Activated CD8-positive, alpha-beta T cell treated with anti-CD3 and anti-CD28 coated beads for 36 hours (primary cell): ENCODE measurements around the gene SYCN. TPM values are rescaled to one million over a fixed set of nuclear protein-coding genes. Genes with fewer than 3 reads are reported as not detected.
"Not testable (repeated sequence)": the region's sequence is repeated elsewhere in the genome, so short reads cannot be mapped to it uniquely, and the experiment has no call there.

Experiments
- ATAC-seq: fragments of 200-7000 bp; cut with Tn5 transposase; one replicate; pipeline ENCODE4 v1.10.0; 2021; ENCODE audit warnings: mild to moderate bottlenecking, moderate library complexity
- CTCF ChIA-PET: fragments of 350-600 bp; sonication (Branson Sonifier 250); formaldehyde crosslinking; loops from one replicate; lab custom pipeline; 2021; ENCODE audit warnings: antibody characterized with exemption; lab: Charles Lee
- POLR2A ChIA-PET: fragments of 350-600 bp; sonication (Branson Sonifier 250); formaldehyde crosslinking; loops from one replicate; lab custom pipeline; 2021; ENCODE audit warnings: antibody characterized with exemption; lab: Charles Lee
- DNase-seq: peaks from one replicate; pipeline ENCODE4 v3.0.0-alpha.2; 2020
- H3K27ac Mint-ChIP-seq: one replicate; pipeline ENCODE4 v1.8.0; 2021; ENCODE audit warnings: mild to moderate bottlenecking, mixed read lengths
- H3K27me3 Mint-ChIP-seq: one replicate; pipeline ENCODE4 v1.8.0; 2021; ENCODE audit warnings: mixed read lengths
- H3K36me3 Mint-ChIP-seq: one replicate; pipeline ENCODE4 v1.8.0; 2021; ENCODE audit warnings: low read depth, mixed read lengths
- H3K4me1 Mint-ChIP-seq: one replicate; pipeline ENCODE4 v1.8.0; 2021; ENCODE audit warnings: low read depth, mixed read lengths
- H3K4me3 Mint-ChIP-seq: one replicate; pipeline ENCODE4 v1.8.0; 2021; ENCODE audit warnings: mild to moderate bottlenecking, moderate library complexity, mixed read lengths
- H3K9me3 Mint-ChIP-seq: one replicate; pipeline ENCODE4 v1.8.0; 2021; ENCODE audit warnings: mixed read lengths
- intact Hi-C: fragments of 100-400 bp; cut with micrococcal nuclease; formaldehyde crosslinking; loops from one replicate; pipeline ENCODE4 v1.10.0; 2022
- total RNA-seq, 2 experiments: library from RNA; stranded (reverse); gene quantifications; one replicate each; pipeline ENCODE4 v1.2.3, GENCODE V29; 2021
- TF ChIP-seq, protein P1 (sequence below): fragments of 200-600 bp; IDR thresholded peaks from one replicate; pipeline ENCODE4 v1.8.0; 2022; ENCODE audit warnings: antibody characterized with exemption, mild to moderate bottlenecking

The SYCN gene
- total RNA-seq, 2 experiments from 2014 or later = not detected

DNA sequence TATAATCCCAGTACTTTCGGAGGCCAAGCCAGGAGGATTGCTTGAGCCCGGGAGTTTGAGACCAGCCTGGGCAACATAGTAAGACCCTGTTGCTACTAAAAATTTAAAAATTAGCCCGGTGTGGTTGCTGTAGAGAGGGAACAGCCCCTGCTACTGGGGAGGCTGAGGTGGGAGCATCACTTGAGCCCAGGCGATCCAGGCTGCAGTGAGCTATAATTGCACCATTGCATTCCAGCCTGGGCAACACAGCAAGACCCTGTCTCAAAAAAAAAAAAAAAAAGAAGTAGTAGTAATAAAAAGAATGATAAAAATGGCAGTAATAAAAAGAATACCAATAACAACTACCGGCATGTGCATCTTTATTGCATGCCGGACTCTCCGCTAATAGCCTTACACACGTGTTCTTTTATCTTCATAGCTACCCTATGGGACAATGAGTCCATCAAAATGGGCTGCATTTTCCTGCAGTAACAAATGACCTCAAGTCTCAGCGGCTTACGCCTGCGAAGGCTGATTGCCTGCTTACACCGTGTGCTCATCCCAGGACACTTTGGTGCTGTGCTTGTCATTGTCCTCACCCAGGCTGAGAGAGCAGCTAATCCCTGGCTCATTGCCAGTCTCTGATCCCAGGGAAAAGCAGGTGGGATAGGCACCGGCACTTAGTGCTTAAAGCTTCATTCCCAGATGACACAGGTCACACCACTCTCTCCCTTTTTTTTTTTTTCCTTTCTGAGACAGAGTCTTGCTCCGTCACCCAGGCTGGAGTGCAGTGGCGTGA, 14.4 kb upstream of the SYCN start:
- peaks cover 11% of the 10 kb centered on the region for H3K27me3 Mint-ChIP-seq
- ATAC-seq (no peak), DNase-seq (no peak)
- no peak overlapping the region for H3K4me3 Mint-ChIP-seq
- H3K36me3 Mint-ChIP-seq = no peaks in the 10 kb centered on the region
- TF ChIP-seq, protein P1, sequence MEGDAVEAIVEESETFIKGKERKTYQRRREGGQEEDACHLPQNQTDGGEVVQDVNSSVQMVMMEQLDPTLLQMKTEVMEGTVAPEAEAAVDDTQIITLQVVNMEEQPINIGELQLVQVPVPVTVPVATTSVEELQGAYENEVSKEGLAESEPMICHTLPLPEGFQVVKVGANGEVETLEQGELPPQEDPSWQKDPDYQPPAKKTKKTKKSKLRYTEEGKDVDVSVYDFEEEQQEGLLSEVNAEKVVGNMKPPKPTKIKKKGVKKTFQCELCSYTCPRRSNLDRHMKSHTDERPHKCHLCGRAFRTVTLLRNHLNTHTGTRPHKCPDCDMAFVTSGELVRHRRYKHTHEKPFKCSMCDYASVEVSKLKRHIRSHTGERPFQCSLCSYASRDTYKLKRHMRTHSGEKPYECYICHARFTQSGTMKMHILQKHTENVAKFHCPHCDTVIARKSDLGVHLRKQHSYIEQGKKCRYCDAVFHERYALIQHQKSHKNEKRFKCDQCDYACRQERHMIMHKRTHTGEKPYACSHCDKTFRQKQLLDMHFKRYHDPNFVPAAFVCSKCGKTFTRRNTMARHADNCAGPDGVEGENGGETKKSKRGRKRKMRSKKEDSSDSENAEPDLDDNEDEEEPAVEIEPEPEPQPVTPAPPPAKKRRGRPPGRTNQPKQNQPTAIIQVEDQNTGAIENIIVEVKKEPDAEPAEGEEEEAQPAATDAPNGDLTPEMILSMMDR = no peak
- no peaks in the 10 kb centered on the region for H3K4me1 Mint-ChIP-seq
- POLR2A ChIA-PET = interaction anchor here (0.6 kb wide), 1 partner anchor 111 kb away, joined by 3 read pairs; no protein-coding TSS in a partner anchor
- CTCF ChIA-PET = interaction anchor here (0.6 to 1.2 kb wide), 2 partner anchors 32 to 109 kb away, joined by 3 read pairs; no protein-coding TSS in a partner anchor
- no peaks in the 10 kb centered on the region for H3K9me3 Mint-ChIP-seq
- H3K27ac Mint-ChIP-seq = no peak overlapping the region
- intact Hi-C loops = no loop called here

- POLR2A ChIA-PET = interaction anchor here (1.2 kb wide), 1 partner anchor 22 kb away, joined by 3 read pairs; no protein-coding TSS in a partner anchor
- no peak for ATAC-seq
- Mint-ChIP-seq H3K27ac (no peak overlapping the region), H3K27me3 (peaks cover 10% of the 10 kb centered on the region), H3K4me3 (no peak overlapping the region), H3K4me1 (no peaks in the 10 kb centered on the region), H3K36me3 (no peaks in the 10 kb centered on the region), H3K9me3 (no peaks in the 10 kb centered on the region)
- TF ChIP-seq, protein P1 = no peak
- no peak for DNase-seq
- CTCF ChIA-PET = interaction anchor here (1.2 kb wide), 1 partner anchor 111 kb away, joined by 3 read pairs; no protein-coding TSS in a partner anchor
- intact Hi-C loops = no loop called here
Measured at GRCh38 chr19:39217094-39217493, 13.0 kb upstream of the SYCN start.

DNA sequence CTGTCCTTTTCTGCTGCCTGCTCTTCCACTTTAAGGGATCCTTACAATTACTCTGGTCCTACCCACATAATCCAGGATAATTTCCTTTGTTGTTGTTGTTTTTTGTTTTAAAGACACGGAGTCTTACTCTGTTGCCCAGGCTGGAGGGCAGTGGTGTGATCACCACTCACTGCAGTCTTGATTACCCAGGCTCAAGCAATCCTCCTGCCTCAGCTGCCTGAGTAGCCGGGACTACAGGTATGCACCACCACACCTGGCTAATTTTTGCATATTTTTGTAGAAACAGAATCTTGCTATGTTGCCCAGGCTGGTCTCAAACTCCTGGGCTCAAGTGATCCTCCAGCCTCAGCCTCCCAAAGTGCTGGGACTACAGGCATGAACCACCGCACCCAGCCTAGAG, 11.3 kb upstream of the SYCN start:
- H3K9me3 Mint-ChIP-seq, DNase-seq, H3K4me3 Mint-ChIP-seq, H3K27ac Mint-ChIP-seq, H3K27me3 Mint-ChIP-seq, ATAC-seq, H3K36me3 Mint-ChIP-seq, intact Hi-C loops, POLR2A ChIA-PET, H3K4me1 Mint-ChIP-seq: not testable (repeated sequence)
- CTCF ChIA-PET = interaction anchor here (1.3 kb wide), 1 partner anchor 113 kb away, joined by 5 read pairs; no protein-coding TSS in a partner anchor

GRCh38 chr19:39212375-39212742, 8.3 kb upstream of the SYCN start:
- H3K4me1 Mint-ChIP-seq = no peaks in the 10 kb centered on the region
- no peaks in the 10 kb centered on the region for H3K9me3 Mint-ChIP-seq
- ATAC-seq (peak; percentile 98), DNase-seq (peak; percentile 85)
- intact Hi-C loops = loop anchor here (5.0 kb wide), 1 partner anchor 115 kb away; no protein-coding TSS in a partner anchor
- TF ChIP-seq, protein P1 = peak; percentile 68
- H3K27ac Mint-ChIP-seq = no peak overlapping the region
- H3K4me3 Mint-ChIP-seq = no peak overlapping the region
- ChIA-PET CTCF (interaction anchor here (0.6 to 3.4 kb wide), 10 partner anchors 9 to 221 kb away, joined by 3 to 15 read pairs (median 4); partner anchors contain the start of genes PLEKHG2 and SYCN), POLR2A (interaction anchor here (0.7 kb wide), 1 partner anchor 9 kb away, joined by 3 read pairs; no protein-coding TSS in a partner anchor)
- peaks cover 5% of the 10 kb centered on the region for H3K27me3 Mint-ChIP-seq
- no peaks in the 10 kb centered on the region for H3K36me3 Mint-ChIP-seq

- TF ChIP-seq, protein P1 = no peak
- DNase-seq = no peak
- H3K36me3 Mint-ChIP-seq = no peaks in the 10 kb centered on the region
- no peak overlapping the region for H3K4me3 Mint-ChIP-seq
- no peak overlapping the region for H3K27ac Mint-ChIP-seq
- no peak for ATAC-seq
- intact Hi-C loops = loop anchor here (5.0 kb wide), 1 partner anchor 115 kb away; no protein-coding TSS in a partner anchor
- H3K4me1 Mint-ChIP-seq = no peaks in the 10 kb centered on the region
- H3K27me3 Mint-ChIP-seq = peaks cover under 1% of the 10 kb centered on the region
- CTCF ChIA-PET = interaction anchor here (0.8 to 3.4 kb wide), 9 partner anchors 8 to 222 kb away, joined by 3 to 15 read pairs (median 4); partner anchors contain the start of genes PLEKHG2 and SYCN
- POLR2A ChIA-PET = interaction anchor here (0.7 kb wide), 1 partner anchor 8 kb away, joined by 3 read pairs; no protein-coding TSS in a partner anchor
- no peaks in the 10 kb centered on the region for H3K9me3 Mint-ChIP-seq
Measured at GRCh38 chr19:39211731-39212374, 7.8 kb upstream of the SYCN start.
